GM18505 (cell line): ENCODE measurements around the gene SAMD11.

Experiments
- ATAC-seq: cut with Tn5 transposase; IDR thresholded peaks from one replicate; pipeline ENCODE4 v1.9.1; 2021; ENCODE audit not compliant: unreplicated experiment
- POLR2A ChIP-seq: IDR thresholded peaks from 4 replicates; pipeline ENCODE4 v1.6.1; 2011; ENCODE audit warnings: borderline replicate concordance; ENCODE audit not compliant: insufficient read depth, insufficient read length; ENCODE audit errors: extremely low read depth

The SAMD11 gene

DNA sequence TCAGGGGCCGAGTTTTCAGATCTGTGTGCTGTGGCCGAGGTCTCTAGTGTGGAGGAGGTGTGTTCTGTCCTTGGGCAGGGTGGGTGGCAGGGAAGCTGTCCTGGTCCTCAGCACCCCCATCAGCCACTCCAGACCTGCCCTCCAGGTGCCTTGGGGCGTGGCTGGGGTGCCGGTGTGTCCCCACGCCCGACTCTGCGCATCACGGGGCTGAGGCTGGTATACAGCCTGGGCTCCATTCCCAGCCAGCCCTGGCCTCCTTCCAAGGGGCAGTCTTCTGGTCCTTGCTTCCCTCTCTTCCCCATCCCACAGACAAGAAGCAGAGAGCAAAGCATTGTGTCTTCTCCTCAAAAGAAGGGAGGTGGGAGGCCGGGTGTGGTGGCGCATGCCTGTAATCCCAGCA is 4.0 kb downstream of the SAMD11 start:
- no peak for TF ChIP-seq POLR2A

DNA sequence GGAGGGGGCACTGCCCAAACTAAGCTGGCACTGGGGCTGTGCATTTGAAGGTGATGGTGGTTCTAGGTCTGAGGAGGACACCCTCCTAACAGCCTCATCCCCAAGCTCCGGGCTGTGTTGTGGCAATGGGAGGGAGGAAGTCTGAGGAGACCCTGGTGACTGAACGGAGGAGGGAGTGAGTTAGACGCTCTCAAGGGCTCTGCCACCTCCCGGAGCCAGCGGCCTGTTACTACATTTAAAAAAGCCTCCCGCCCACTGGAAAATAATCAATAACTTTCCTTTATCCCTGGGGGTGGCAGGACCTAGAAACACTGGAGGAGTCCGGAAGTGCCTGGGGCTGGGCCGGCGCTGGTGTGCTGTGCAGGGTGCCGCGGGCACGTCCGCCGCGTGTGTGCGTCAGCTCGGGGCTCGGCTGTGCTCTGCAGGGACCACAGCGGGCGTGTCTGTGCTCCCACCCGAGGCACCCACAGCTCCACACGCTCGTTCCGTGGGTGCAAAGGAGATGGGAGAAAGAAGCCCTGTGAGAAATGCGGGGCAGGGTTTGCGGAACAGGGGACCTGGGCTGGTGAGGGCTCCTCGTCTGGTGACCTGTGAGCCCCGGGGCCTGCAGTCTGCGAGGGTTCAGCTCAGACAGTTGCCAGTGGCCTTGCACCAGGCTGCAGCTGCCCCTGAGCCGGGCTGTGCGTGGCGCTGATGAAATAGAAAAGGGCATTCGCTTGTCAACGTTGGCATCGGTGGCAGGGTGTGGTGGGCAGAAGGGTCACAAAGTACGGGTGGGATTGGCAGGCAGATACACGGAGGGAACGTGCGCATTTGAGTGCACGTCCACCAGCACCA is 5.3 kb downstream of the SAMD11 start:
- no peak for ATAC-seq

More for the DNA sequence above, 4.0 kb downstream of the SAMD11 start:
- no peak for ATAC-seq

DNA sequence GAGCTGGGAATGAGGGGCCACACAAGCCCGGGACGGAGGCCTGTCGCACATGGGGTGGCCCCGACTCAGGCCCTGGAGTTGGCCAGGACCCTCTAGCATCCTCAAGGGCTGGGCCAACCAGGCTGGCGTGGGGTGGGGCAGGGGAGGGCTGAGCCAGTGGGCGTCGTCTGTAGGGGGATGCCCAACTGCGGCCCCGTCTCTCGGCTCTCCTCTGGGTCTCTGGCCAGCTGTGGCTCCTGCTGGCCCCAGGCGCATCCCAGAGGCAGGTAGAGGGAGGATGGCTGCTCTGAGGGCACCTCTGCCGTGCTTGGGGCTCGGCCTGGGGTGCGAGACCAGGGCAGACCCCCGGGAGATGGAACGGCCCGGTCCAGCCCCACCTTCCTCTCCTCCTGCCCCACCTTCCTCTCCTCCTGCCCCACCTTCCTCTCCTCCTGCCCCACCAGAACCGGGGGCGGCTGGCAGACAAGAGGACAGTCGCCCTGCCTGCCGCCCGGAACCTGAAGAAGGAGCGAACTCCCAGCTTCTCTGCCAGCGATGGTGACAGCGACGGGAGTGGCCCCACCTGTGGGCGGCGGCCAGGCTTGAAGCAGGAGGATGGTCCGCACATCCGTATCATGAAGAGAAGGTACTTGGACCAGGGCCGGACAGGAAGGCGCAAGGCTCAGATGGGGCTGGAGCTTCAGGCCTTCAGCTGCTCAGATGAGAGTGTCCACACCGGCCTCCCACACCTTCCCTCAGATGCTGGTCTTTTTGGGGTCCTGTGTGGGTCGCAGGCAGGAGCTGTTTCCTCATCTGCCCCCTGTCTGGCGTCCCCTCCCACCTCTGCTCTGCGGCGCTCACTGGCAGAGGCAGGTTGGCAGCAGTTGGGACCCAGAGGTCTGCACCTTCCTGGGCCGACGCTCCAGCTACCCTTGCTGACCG is 6.2 kb downstream of the SAMD11 start:
- no peak for ATAC-seq
- no peak for TF ChIP-seq POLR2A

More for the DNA sequence above, 5.3 kb downstream of the SAMD11 start:
- no peak for TF ChIP-seq POLR2A

DNA sequence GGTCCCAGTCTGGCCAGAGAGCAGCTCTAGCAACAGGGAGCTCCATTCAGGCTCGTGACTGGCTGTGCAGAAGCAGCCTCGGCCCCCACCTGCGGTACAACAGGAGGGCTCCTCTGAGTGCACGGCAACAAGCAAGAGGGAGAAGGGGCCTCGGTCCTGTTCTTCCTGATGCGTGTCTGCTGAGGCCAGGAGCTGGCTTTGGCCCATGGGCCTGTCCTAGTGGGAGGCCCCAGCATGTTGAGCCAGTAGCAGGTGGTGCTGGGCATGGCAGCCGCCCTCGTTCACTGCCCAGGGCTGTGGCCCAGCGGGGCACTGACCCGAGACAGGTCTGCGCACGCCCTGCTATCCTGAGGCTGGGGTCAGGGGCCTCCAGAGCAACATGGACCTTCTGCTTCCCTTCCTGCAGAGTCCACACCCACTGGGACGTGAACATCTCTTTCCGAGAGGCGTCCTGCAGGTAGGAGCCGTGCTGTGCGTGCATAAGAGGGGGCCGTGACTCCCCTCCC is 7.0 kb downstream of the SAMD11 start:
- no peak for TF ChIP-seq POLR2A
- ATAC-seq, result no peak

DNA sequence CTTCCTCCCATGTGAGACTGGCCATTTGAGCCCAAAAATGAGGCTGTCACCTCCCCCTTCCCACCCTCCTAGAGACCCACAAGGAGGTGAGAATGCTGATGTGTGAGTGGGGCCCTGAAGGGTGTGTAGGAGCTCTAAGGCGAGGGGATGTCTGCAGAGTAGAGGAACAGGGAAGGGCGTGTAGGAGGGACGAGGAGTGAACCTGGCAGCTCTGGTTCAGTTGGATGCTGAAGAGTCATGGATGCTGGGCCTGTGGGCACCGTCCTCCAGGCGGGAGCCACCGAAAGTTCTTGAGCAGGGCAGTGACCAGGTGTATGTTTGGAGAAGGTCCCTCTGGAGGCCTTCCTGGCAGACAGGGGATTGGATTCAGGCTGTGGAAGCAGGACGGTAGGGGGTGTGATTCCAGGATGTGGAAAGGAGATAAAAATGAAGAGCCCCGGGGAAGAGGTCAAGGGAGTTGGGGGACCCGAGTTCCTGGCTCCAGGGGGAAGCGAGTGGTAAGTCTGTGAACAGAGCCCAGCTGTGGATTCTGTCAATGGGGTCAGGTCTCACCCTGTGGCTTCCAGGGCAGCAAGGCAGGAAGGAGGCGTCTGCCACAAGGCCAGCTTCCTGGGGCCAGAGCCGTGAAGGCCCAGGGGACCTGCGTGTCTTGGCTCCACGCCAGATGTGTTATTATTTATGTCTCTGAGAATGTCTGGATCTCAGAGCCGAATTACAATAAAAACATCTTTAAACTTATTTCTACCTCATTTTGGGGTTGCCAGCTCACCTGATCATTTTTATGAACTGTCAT is 7.9 kb downstream of the SAMD11 start:
- no peak for ATAC-seq
- no peak for TF ChIP-seq POLR2A

DNA sequence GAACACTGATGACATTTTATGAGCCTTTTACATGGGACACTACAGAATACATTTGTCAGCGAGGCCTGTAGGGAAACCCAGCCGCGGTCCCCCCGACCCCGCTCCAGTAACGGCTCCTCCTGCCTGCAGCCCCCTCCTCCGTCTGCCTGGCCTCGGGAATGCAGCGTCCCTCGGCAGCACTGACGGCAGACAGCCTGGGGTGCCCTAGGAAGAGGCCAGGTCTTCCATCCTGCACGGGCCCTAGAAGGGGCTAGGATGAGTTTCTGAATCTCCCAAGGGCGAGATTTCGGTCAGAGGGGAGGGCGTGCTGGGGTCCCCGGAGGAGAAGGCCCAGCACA is 8.4 kb downstream of the SAMD11 start:
- no peak for ATAC-seq
- TF ChIP-seq POLR2A, result no peak

DNA sequence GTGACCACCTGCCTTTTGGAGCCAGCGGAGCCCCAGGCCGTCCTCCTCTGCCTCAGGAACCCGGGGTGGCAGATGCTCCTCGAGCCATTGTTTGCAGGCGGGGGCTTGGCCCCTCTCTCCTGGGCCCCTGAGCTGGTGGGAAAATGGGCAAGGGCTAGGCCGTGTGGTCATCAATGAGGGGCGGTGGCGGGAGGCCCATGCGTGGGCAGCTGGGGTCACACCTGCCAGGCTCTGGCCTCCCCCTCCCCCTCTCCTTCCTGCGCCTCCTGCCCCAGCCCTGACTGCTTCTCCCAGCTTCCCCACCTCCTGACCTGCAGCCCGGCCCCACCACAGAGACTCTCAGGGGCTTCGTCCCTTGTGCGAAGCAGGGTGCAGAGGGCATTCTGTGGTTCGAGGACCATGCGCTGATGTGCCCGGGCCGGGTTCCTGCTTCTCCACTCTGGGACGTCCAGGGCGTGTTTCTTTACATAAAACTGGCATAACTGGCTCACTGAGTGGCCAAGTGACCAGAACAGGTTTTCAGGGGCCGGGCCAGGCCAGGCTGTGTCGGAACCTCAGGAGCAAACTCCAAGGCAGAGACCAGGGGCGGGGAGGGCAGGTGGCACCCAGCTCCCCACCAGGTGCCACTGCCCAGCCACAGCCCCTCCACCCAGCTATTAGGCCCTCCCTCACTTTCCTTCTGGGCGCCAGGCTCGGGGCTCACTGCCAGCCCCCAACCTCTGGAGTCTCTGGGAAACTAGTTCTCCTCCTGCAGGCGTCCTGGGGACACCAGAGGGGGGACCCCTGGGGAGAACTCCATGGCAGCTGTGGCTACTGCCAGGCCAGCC is 9.3 kb downstream of the SAMD11 start:
- no peak for ATAC-seq
- no peak for TF ChIP-seq POLR2A

DNA sequence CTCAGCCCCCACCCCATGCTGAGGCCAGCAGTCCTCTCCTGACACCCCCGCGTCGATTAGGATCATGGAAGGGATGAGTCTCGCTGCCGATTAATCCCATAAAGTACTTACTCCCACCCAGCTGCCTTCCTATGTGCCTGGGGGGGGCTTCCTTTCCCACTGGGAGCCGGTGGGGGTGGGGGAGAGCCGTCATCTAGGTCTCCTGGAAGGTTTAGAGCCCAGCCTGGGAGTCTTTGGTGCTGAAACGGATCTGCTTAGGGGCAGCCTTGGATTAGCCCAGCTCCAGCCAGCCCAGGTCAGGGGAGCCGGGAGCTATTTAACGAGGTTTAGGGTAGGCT is 9.8 kb downstream of the SAMD11 start:
- TF ChIP-seq POLR2A, result no peak
- ATAC-seq, result no peak

DNA sequence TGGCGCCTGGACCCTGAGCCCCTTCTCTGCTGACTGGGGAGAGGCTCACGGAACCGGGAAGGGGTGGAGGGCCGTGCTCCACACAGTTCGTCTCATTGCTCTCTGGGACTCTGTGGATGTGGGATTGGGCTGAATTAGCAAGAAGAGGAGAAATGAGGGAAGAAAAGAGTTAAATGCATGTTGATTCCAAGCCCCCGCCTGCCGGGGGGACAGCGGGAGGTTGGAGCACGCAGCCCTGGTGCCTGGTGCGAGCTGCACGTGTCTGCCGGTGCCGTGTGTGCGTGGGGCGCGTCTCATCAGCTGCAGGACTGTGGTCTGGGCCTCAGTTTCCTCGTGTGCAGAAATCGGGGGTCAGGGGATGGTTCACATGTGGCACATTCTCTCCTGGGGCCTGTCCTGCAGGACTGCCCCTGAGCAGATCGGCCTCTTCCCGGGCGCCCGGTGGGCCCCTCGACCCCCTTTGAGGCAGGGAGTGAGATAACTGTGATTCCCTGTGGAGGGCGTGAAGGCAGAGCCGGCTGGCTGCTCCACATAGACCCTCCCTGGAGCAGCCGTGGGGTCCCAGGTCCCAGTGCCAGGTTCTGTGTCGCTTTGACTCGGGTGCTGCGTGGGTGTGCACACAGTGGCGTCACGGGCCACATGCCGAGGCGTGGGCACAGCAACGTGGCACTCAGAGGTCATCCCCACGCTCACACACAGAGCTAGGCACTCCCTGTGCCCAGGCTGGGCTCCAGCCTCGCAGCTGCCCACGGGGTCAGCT is 11.4 kb downstream of the SAMD11 start:
- TF ChIP-seq POLR2A, result no peak
- no peak for ATAC-seq

DNA sequence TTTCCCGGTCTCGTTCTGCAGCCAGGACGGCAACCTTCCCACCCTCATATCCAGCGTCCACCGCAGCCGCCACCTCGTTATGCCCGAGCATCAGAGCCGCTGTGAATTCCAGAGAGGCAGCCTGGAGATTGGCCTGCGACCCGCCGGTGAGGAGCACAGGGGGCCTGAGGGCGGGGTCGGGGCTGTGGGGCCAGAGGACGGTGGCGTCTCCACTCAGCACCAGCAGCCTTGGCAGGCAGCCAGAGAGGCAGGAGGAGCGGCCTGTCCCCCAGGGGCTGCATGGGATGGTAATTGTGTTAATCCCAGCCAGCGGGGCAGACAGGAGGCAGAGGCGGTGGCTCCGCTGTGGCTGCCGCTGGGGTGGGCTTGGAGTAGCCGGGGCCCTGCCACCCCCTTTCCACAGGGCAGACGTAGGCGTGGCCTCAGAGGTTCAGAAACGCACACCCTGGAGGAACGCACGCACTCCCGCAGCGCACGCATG is 12.1 kb downstream of the SAMD11 start:
- no peak for TF ChIP-seq POLR2A
- ATAC-seq, result no peak
